CD4-positive, alpha-beta T cell treated with Interleukin-15 for 4 hours (primary cell): ENCODE data around the gene WWP2.
"Not testable (repeated sequence)": the region's sequence is repeated elsewhere in the genome, so short reads cannot be mapped to it uniquely, and the experiment has no call there.

Experiments
- DNase-seq: peaks from one replicate; pipeline ENCODE4 v3.0.0-alpha.2; 2020; ENCODE audit warnings: low spot score

Gene WWP2

GRCh38 chr16:69796285-69797118 is 34.4 kb downstream of the WWP2 start:
- peak; percentile 41 for DNase-seq

GRCh38 chr16:69798466-69798865 is 36.3 kb downstream of the WWP2 start:
- no peak for DNase-seq

GRCh38 chr16:69799611-69800031 is 37.5 kb downstream of the WWP2 start:
- no peak for DNase-seq

- no peak for DNase-seq
Measured at GRCh38 chr16:69804297-69804696, 42.2 kb downstream of the WWP2 start.

GRCh38 chr16:69806776-69807175 is 44.6 kb downstream of the WWP2 start:
- DNase-seq, result not testable (repeated sequence)

GRCh38 chr16:69812688-69813014 is 50.5 kb downstream of the WWP2 start:
- no peak for DNase-seq

GRCh38 chr16:69814078-69814477 is 51.9 kb downstream of the WWP2 start:
- no peak for DNase-seq

GRCh38 chr16:69814561-69814960 is 52.4 kb downstream of the WWP2 start:
- DNase-seq, result no peak

GRCh38 chr16:69815216-69815883 is 53.2 kb downstream of the WWP2 start:
- not testable (repeated sequence) for DNase-seq

GRCh38 chr16:69816996-69817395 is 54.9 kb downstream of the WWP2 start:
- DNase-seq, result no peak

GRCh38 chr16:69818891-69819545 is 56.9 kb downstream of the WWP2 start:
- DNase-seq, result no peak

GRCh38 chr16:69820926-69821541 is 58.9 kb downstream of the WWP2 start:
- no peak for DNase-seq

GRCh38 chr16:69821844-69822173 is 59.7 kb downstream of the WWP2 start:
- DNase-seq, result no peak

- no peak for DNase-seq
Measured at GRCh38 chr16:69822174-69822935, 60.2 kb downstream of the WWP2 start.

- no peak for DNase-seq
Measured at GRCh38 chr16:69823831-69824563, 61.9 kb downstream of the WWP2 start.

- not testable (repeated sequence) for DNase-seq
Measured at GRCh38 chr16:69824564-69825142, 62.5 kb downstream of the WWP2 start.

GRCh38 chr16:69827524-69827923 is 65.4 kb downstream of the WWP2 start:
- DNase-seq, result no peak

- no peak for DNase-seq
Measured at GRCh38 chr16:69829338-69829737, 67.2 kb downstream of the WWP2 start.

- no peak for DNase-seq
Measured at GRCh38 chr16:69830146-69830533, 68.0 kb downstream of the WWP2 start.

GRCh38 chr16:69830534-69831211 is 68.5 kb downstream of the WWP2 start:
- no peak for DNase-seq
